ENCODE results near the gene FEM1A. TPM values are rescaled to one million over a fixed set of nuclear protein-coding genes. Genes with fewer than 3 reads are reported as not detected.

FEM1A gene
- total and polyA plus RNA-seq, 2 donors (not counting 3 experiments of a cell fraction or from before 2014, with no cell fraction given): 5.1 to 11.4 TPM

DNA sequence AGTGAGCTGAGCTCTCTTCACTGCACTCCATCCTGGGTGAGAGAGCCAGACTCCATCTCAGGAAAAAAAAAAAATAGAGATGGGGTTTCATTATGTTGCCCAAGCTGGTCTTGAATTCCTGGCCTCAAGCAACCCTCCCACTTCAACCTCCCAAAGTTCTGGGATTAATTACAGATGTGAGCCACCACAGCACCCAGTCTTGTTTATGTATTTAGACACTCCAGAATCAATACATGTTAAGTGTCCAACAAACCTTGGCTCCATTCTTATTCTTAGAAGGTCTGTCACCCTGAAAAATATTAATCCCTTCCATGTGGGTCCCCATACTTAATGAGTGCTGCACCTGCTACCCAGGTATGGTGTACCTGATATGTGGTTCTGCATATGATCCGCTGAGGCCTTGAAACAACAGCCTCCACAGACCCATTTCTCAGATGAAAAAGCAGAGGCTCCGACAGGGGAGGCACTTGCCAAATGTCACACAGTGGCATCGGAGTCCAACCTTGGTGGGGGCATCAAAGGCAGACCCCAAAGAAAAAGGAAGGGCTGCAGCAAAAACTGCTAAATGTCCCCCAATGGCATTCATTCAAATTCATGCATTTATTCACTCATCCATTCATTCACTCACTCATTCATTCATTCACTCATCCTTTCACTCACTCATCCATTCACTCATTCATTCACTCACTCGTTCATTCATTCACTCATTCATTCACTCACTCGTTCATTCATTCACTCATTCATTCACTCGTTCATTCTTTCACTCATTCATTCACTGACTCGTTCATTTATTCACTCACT, 23.3 kb downstream of the FEM1A start:
- FAIRE-seq (no peak), DNase-seq (ENCODE audit: low read depth, low spot score) (no peak)
- TF ChIP-seq FOS (IDR thresholded peaks at IDR 0.05; ENCODE audit: borderline replicate concordance, insufficient read depth, low read length) (no peak), POLR2AphosphoS5 (IDR thresholded peaks at IDR 0.05; ENCODE audit: insufficient read depth, low read depth, low read length) (no peak), JUN (IDR thresholded peaks at IDR 0.05; ENCODE audit: borderline replicate concordance, insufficient read depth, insufficient read length, low read depth) (no peak), MYC (IDR thresholded peaks at IDR 0.05; ENCODE audit: low read depth, low read length) (no peak), GATA2 (IDR thresholded peaks at IDR 0.05; ENCODE audit: insufficient read depth, insufficient read length, low read depth, low read length) (no peak), MAX (IDR thresholded peaks at IDR 0.05; ENCODE audit: insufficient read depth, insufficient read length) (no peak), POLR2A (IDR thresholded peaks at IDR 0.05; ENCODE audit: low read depth, low read length) (no peak), EZH2 (IDR thresholded peaks at IDR 0.05; ENCODE audit: borderline replicate concordance, low read depth, low read length, severe bottlenecking) (no peak)
- TF ChIP-seq, protein P1, sequence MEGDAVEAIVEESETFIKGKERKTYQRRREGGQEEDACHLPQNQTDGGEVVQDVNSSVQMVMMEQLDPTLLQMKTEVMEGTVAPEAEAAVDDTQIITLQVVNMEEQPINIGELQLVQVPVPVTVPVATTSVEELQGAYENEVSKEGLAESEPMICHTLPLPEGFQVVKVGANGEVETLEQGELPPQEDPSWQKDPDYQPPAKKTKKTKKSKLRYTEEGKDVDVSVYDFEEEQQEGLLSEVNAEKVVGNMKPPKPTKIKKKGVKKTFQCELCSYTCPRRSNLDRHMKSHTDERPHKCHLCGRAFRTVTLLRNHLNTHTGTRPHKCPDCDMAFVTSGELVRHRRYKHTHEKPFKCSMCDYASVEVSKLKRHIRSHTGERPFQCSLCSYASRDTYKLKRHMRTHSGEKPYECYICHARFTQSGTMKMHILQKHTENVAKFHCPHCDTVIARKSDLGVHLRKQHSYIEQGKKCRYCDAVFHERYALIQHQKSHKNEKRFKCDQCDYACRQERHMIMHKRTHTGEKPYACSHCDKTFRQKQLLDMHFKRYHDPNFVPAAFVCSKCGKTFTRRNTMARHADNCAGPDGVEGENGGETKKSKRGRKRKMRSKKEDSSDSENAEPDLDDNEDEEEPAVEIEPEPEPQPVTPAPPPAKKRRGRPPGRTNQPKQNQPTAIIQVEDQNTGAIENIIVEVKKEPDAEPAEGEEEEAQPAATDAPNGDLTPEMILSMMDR (IDR thresholded peaks at IDR 0.05; ENCODE audit: extremely low read depth in 1 of 2, insufficient read depth in 1 of 2, low read depth in 1 of 2, low read length in 2 of 2): no peak
- H3K9ac ChIP-seq (replicated peaks; ENCODE audit: extremely low read depth, insufficient read depth, low read length): no peak overlapping the region
- H3K4me1 ChIP-seq (ENCODE audit: control insufficient read depth, extremely low read depth, insufficient read depth, low read length): peaks cover 5% of the 10 kb centered on the region
- H3K9me1 ChIP-seq (replicated peaks; ENCODE audit: control insufficient read depth, extremely low read depth, insufficient read depth, low read length): no peaks in the 10 kb centered on the region
- no peaks in the 10 kb centered on the region for H4K20me1 ChIP-seq (replicated peaks; ENCODE audit: control insufficient read depth, extremely low read depth, insufficient read depth, low read length)
- dilution Hi-C loops (cut with MboI; ENCODE audit: extremely low pct_ligation_motif_present, low sequenced_read_pairs): no loop called here
- H3K4me3 ChIP-seq (replicated peaks in 1 of 3; ENCODE audit: insufficient read depth in 1 of 3, low read depth in 1 of 3, low read length in 3 of 3): no peak overlapping the region
- H3K4me2 ChIP-seq (ENCODE audit: insufficient read depth, low read length): no peak overlapping the region
- no peaks in the 10 kb centered on the region for H3K27me3 ChIP-seq (ENCODE audit: control insufficient read depth in 2 of 2, insufficient read depth in 2 of 2, low read length in 2 of 2)
- no peaks in the 10 kb centered on the region for H3K9me3 ChIP-seq (replicated peaks; ENCODE audit: control insufficient read depth, insufficient read depth, low read length)
- H3K79me2 ChIP-seq (ENCODE audit: control insufficient read depth, insufficient read depth, low read length): no peaks in the 10 kb centered on the region
- CTCF ChIA-PET: interaction anchor here (0.7 kb wide), 1 partner anchor 37 kb away, joined by 4 read pairs; no protein-coding TSS in a partner anchor
- no peak overlapping the region for H2AFZ ChIP-seq (ENCODE audit: low read depth, low read length)
- intact Hi-C loops (cut with micrococcal nuclease): loop anchor here (1.0 kb wide), 1 partner anchor 16 kb away; the partner anchor contains the start of gene TICAM1
- H3K36me3 ChIP-seq (ENCODE audit: control insufficient read depth in 2 of 2, extremely low read depth in 1 of 2, insufficient read depth in 2 of 2, low read length in 2 of 2): peaks cover 0 to 13% of the 10 kb centered on the region in 2 experiments
- BruUV-seq (replicated peaks): no TSS peak
- POLR2A ChIA-PET: interaction anchor here (0.7 kb wide), 1 partner anchor 494 kb away, joined by 3 read pairs; no protein-coding TSS in a partner anchor
- no peak overlapping the region for H3K27ac ChIP-seq (ENCODE audit: insufficient read depth, low read depth, low read length)

Measured in endothelial cell of umbilical vein (primary cell).